ENCODE results near the gene SLC25A36. TPM values are rescaled to one million over a fixed set of nuclear protein-coding genes. Genes with fewer than 3 reads are reported as not detected.

SLC25A36 gene
- total and polyA plus RNA-seq, 2 of the 4 experiments (the other 2 are of a cell fraction) = 31.3 to 76.7 TPM

DNA sequence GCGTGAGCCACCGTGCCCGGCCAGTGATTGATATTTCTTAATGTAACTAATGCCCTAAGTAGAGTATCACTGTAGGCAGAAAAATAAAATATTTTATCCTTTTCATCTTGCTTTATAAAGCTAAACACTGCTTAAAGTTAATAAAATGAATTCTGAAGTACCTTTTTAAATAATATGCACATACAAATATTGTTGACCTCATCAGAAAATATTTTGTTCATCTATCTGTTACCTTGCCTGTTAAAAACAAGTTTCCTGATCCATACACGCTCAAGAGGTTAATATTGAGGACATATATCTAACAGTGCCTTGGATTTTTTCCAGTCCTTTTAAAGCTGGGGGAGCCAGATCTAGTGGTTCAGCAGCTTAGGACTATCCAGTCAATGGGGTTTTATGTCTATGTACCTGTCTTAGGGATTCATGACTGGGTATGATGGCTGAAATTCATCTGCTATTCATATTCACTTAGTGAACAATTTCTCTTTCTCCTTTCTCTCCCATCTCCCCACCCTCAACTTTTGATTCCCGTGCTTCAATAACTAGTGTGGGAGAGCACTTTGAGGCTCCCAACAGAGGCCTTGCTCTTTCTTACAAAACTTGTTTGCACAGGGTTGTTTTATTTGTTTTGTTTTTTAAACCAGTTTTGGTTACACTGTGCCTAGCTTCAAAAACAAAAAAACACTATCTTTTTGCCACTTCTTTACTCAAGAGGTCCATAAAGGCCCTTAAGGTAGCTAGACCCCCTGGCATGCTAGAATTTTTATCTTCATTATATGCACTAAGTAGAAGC is 7.0 kb downstream of the SLC25A36 start:
- Histone ChIP-seq H3K27ac (ENCODE audit: insufficient read depth, low read length) (no peak overlapping the region), H3K36me3 (ENCODE audit: control insufficient read depth, insufficient read depth, low read length) (no peaks in the 10 kb centered on the region; the same call in 1 of the 2 replicates), H4K91ac (ENCODE audit: insufficient read depth, low read depth, low read length) (no peak overlapping the region), H2AK9ac (replicated peaks; ENCODE audit: low read depth, low read length, poor library complexity) (no peak overlapping the region), H3K4me3 (ENCODE audit: insufficient read depth, low read depth, low read length) (no peak overlapping the region), H2AFZ (replicated peaks; ENCODE audit: low read length, poor library complexity) (no peak overlapping the region), H2BK5ac (ENCODE audit: low read depth, low read length, poor library complexity, severe bottlenecking) (no peak overlapping the region), H4K20me1 (ENCODE audit: insufficient read depth, low read length) (peaks cover 59% of the 10 kb centered on the region), H3K9me1 (ENCODE audit: insufficient read depth, low read length) (peaks cover 9% of the 10 kb centered on the region), H3K4me2 (ENCODE audit: low read depth, low read length) (no peak overlapping the region), H4K8ac (ENCODE audit: low read depth in 2 of 2, low read length in 2 of 2) (no peak overlapping the region), H3K4me1 (ENCODE audit: control insufficient read depth, insufficient read depth, low read length) (peaks cover 9% of the 10 kb centered on the region), H3K4ac (ENCODE audit: low read depth, low read length) (no peak overlapping the region), H3K9ac (ENCODE audit: low read depth, low read length) (no peak overlapping the region), H2AK5ac (ENCODE audit: low read depth, low read length) (no peak overlapping the region), H3K23ac (ENCODE audit: low read depth, low read length) (no peak overlapping the region), H2BK120ac (ENCODE audit: low read depth, low read length) (no peak overlapping the region), H2BK15ac (ENCODE audit: low read depth, low read length) (no peak overlapping the region), H3K18ac (ENCODE audit: low read depth, low read length) (no peak overlapping the region), H4K5ac (ENCODE audit: low read depth, low read length) (no peak overlapping the region), H3K56ac (ENCODE audit: extremely low read depth, insufficient read depth, low read length) (no peak overlapping the region), H2BK20ac (ENCODE audit: low read depth, low read length) (no peak overlapping the region), H3K27me3 (ENCODE audit: control insufficient read depth, insufficient read depth, low read length) (no peaks in the 10 kb centered on the region), H3K9me3 (ENCODE audit: control insufficient read depth, insufficient read depth, low read length) (no peaks in the 10 kb centered on the region), H3K14ac (replicated peaks; ENCODE audit: low read depth, low read length) (no peak overlapping the region), H3K79me1 (ENCODE audit: low read depth in 1 of 2, low read length in 2 of 2) (peaks cover 4 to 51% of the 10 kb centered on the region in 2 experiments)
- CTCF ChIA-PET = no interaction called here
- WGBS, 2 experiments (ENCODE audit: extremely low coverage in 2 of 2, insufficient read length in 1 of 2) = no CpG with 5 or more reads among the region's 5 CpGs
- no peak for DNase-seq
- dilution Hi-C loops (cut with HindIII; ENCODE audit: low sequenced_read_pairs, unreplicated experiment) = no loop called here
- no peak for TF ChIP-seq NFE2L2 (IDR thresholded peaks at IDR 0.05; ENCODE audit: low read depth, low read length)
- TF ChIP-seq CEBPB (IDR thresholded peaks at IDR 0.05; ENCODE audit: low read depth, low read length) = no peak
- TF ChIP-seq ELK1 (IDR thresholded peaks at IDR 0.05; ENCODE audit: borderline replicate concordance, low read depth, low read length) = no peak
- no TSS peak for BruUV-seq (replicated peaks)
- ATAC-seq (ENCODE audit: low read depth) = no peak
- POLR2A ChIA-PET (ENCODE audit: unreplicated experiment) = no interaction called here
- intact Hi-C loops (cut with micrococcal nuclease) = no loop called here
- in situ Hi-C loops (cut with MboI; ENCODE audit: low sequenced_read_pairs) = no loop called here

All from IMR-90 (cell line).